Limb (tissue), 2 donors: Measurements from ENCODE around the gene PRMT5.
A peak's percentile ranks its signal among the peaks of the same experiment; 100 is the strongest.
"Not testable (repeated sequence)": the region's sequence is repeated elsewhere in the genome, so short reads cannot be mapped to it uniquely, and the experiment has no call there.

Source experiments
- DNase-seq, 2 donors: peaks; one replicate each; pipeline ENCODE4 v3.0.0-alpha.2; 2016; ENCODE audit errors: extremely low spot score in 2 of 2

Gene PRMT5

DNA sequence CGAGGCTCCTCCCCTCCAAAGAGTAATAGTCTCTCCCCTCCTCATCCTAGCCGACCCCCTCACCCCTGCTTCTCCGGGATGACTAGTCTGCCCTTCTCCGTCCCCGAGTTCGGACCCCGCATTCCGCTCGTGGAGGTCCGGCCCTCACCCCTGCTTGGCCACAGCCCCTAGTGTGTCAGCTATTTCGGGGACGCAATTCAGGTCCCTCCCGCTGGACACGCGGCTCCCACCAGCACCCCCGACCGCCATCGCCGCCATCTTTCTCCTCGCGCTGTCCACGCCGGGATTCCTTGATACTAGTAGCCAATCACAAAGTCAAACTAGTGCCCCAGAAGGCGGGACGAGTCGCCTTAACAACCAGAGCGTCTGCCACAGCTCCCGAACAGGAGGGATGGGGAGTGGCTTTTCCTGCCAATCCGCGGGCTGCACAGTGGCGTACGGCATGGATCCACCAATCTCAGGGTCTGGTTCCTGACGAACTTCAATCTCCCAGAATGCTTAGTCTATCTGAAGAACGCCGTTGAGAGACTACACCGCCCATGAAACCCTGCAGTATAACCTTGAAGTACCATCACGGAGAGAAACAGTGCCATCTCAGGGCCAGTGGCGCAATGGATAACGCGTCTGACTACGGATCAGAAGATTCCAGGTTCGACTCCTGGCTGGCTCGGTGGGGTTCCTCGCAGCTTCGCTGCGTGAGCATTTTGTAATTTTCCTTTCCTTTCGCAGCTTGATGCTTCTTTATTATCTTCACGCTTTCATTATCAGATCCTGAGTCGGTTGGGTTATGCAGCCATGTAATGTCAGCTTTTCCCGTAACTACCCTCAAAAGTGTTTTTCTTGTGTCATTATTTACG is at the start of gene PRMT5:
TSS of gene PRMT5 (minus strand) at position 273 of the 857 bp plus-strand sequence. CDS start at position 258, 15 bp downstream.
- peak; percentile 99 to 100 for DNase-seq

- DNase-seq = no peak
Observed at GRCh38 chr14:22978487-22978837, 49.3 kb upstream of the PRMT5 start.

- peak; percentile 71 to 85 for DNase-seq
Observed at GRCh38 chr14:22977684-22978486, 48.7 kb upstream of the PRMT5 start.

- no peak for DNase-seq
Observed at GRCh38 chr14:22977434-22977683, 48.2 kb upstream of the PRMT5 start.

- no peak for DNase-seq
Observed at GRCh38 chr14:22976620-22977433, 47.7 kb upstream of the PRMT5 start.

DNA sequence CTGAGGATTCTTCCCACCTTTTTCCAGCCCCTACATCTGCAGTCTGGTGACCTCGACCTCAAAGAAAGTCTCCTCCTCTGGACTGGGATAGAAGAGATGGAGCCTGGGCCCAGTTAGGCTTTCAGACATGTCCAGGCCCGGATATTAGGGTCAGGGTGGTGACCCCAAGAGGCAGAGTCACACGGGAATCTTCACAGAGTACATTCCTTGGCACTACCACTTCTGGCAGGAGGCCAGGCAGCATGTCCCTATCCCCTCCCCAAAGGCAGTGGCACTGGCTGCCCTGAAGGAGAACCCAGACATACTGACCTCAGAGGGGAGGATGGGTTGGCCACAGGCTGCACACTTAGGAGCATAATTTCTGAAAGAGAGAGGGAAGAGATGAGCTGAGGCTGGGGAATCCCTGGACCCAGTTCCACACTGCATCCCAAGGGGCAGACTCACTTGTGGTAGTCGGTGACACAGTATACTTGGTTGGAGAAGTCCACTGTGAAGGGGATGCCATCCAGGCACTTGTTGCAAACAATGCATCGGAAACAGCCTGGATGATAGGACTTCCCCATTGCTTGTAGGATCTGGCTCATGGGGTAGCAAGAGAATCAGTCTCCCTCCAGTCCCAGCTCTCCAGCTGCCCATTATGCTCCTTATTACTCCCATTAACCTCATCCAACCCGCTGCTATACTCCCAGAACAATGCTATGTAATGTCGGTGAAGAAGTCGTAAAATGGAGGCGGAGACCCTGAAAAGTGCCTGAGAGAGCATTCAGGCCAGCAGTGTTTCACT is 45.5 kb upstream of the PRMT5 start:
- DNase-seq = no peak

GRCh38 chr14:22973217-22974032 is 44.2 kb upstream of the PRMT5 start:
- peak in 1 of 2 donors; percentile 75 for DNase-seq

DNA sequence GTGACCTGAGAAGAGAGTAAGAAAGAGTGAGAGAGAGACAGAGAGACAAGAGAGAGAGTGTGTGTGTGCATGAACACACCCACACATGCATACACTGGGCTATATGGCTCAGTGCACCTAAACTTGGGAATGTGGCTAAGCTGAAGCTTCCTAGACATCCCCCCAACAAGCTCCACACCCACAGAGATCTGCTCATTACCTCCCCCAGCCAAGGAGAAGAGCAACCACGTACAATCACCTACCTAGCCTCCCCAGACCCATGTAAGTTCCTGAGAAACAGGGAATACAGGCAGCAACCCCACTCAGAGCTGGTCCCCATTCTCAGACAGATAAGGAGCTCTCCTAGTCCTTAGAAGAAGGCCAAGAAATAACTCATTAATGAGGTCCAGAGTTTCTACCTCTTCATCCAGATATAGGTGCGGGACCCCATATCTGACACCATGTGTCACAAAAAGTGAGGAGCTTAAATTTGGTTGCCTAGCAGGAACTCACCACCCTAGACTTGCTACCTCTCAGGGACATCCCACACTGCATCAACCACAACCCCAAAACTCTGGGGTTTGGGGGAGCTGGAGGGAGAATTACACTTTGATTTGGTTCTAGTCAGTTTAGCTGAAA is 43.2 kb upstream of the PRMT5 start:
- no peak for DNase-seq

- no peak for DNase-seq
Observed at GRCh38 chr14:22971152-22971551, 42.0 kb upstream of the PRMT5 start.

- DNase-seq = no peak
Observed at GRCh38 chr14:22966783-22967269, 37.6 kb upstream of the PRMT5 start.

GRCh38 chr14:22965916-22966782 is 37.0 kb upstream of the PRMT5 start:
- DNase-seq = not testable (repeated sequence)

DNA sequence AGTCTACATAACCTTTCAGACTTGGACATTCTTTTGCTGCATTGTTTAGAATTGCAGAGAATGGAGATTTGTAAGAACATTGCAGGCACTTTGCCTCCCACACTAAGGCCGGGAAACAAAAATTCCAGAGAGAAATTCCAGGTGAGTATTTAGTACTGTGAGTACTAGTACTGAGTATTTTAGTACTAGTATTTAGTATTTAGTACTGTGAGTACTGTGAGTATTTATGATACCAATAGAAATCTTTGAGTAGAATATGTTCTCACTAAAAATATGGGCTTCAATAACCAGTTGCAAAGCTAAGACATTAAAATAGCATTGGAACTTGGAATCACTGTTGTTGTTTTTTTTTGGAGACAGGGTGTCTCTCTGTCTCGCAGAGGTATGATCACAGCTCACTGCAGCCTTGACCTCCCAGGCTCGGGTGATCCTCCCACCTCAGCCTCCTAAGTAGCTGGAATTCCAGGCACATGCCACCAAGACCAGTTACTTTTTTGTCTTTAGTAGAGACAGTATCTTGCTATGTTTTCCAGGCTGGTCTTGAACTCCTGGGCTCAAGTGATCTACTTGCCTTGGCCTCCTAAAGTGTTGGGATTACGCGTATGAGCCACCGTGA is 33.0 kb upstream of the PRMT5 start:
- no peak for DNase-seq

- no peak for DNase-seq
Observed at GRCh38 chr14:22955702-22956569, 26.8 kb upstream of the PRMT5 start.

GRCh38 chr14:22952418-22952817 is 23.2 kb upstream of the PRMT5 start:
- DNase-seq = no peak

GRCh38 chr14:22951795-22952194 is 22.6 kb upstream of the PRMT5 start:
- DNase-seq = not testable (repeated sequence)

- DNase-seq = no peak
Observed at GRCh38 chr14:22945642-22946041, 16.5 kb upstream of the PRMT5 start.

DNA sequence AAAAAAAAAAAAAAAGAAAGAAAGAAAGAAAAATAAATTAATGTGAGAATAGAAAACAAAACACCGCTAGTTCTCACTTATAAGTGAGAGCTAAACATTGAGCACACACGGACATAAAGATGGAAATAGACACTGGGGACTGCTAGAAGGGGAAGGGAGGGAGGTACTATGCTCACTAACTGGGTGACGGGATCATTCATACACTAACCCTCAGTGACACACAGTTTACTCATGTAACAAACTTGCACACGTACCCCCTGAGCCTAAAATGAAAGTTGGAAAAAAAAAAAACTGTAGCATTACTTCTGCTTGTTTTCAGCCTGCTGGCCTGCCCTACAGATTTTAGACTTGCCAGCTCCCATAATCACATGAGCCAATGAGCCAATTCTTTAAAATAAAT is 10.5 kb upstream of the PRMT5 start:
- DNase-seq = no peak
